ENCODE data around the gene MRPL4.

DNA sequence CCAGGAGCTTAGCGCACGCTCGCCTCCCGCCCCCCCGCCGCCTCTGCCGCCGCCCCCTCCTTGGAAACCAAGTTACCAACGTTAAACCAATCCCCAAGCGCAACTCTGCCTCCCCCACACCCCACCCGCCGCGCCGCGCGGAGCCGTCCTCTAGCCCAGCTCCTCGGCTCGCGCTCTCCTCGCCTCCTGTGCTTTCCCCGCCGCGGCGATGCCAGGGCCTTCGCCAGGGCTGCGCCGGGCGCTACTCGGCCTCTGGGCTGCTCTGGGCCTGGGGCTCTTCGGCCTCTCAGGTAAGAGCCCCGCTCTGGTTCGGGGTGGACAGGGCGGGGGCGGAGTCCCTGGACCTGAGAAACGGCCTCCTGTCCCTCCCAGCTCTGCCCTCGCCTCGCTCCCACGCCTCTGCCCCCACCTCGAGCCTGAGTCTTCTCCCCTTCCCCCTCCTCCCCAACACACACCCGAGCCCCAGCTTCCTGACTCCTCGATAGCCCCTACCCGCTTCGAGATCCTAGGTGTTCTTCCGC lies 37.9 kb downstream of the MRPL4 start, which contains the start of gene ICAM5:
- TF ChIP-seq, protein P1, sequence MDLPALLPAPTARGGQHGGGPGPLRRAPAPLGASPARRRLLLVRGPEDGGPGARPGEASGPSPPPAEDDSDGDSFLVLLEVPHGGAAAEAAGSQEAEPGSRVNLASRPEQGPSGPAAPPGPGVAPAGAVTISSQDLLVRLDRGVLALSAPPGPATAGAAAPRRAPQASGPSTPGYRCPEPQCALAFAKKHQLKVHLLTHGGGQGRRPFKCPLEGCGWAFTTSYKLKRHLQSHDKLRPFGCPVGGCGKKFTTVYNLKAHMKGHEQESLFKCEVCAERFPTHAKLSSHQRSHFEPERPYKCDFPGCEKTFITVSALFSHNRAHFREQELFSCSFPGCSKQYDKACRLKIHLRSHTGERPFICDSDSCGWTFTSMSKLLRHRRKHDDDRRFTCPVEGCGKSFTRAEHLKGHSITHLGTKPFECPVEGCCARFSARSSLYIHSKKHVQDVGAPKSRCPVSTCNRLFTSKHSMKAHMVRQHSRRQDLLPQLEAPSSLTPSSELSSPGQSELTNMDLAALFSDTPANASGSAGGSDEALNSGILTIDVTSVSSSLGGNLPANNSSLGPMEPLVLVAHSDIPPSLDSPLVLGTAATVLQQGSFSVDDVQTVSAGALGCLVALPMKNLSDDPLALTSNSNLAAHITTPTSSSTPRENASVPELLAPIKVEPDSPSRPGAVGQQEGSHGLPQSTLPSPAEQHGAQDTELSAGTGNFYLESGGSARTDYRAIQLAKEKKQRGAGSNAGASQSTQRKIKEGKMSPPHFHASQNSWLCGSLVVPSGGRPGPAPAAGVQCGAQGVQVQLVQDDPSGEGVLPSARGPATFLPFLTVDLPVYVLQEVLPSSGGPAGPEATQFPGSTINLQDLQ (CRISPR knock-in tag; IDR thresholded peaks at IDR 0.05): no peak
- no peak for TF ChIP-seq FOXK2 (IDR thresholded peaks at IDR 0.05)
- TF ChIP-seq ADNP (CRISPR knock-in tag; IDR thresholded peaks at IDR 0.05): no peak
- no peak for TF ChIP-seq E2F2 (CRISPR knock-in tag; IDR thresholded peaks at IDR 0.05; ENCODE audit: borderline replicate concordance)
- TF ChIP-seq ZNF737 (CRISPR knock-in tag; IDR thresholded peaks at IDR 0.05; ENCODE audit: borderline replicate concordance): no peak
- TF ChIP-seq, protein P2, sequence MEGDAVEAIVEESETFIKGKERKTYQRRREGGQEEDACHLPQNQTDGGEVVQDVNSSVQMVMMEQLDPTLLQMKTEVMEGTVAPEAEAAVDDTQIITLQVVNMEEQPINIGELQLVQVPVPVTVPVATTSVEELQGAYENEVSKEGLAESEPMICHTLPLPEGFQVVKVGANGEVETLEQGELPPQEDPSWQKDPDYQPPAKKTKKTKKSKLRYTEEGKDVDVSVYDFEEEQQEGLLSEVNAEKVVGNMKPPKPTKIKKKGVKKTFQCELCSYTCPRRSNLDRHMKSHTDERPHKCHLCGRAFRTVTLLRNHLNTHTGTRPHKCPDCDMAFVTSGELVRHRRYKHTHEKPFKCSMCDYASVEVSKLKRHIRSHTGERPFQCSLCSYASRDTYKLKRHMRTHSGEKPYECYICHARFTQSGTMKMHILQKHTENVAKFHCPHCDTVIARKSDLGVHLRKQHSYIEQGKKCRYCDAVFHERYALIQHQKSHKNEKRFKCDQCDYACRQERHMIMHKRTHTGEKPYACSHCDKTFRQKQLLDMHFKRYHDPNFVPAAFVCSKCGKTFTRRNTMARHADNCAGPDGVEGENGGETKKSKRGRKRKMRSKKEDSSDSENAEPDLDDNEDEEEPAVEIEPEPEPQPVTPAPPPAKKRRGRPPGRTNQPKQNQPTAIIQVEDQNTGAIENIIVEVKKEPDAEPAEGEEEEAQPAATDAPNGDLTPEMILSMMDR (CRISPR knock-in tag; IDR thresholded peaks at IDR 0.05): no peak
- no peak for TF ChIP-seq HDAC2 (CRISPR knock-in tag; IDR thresholded peaks at IDR 0.05)

Measured in HepG2 (cell line).